GM11168 (cell line): ENCODE data around the gene BIVM.

ENCODE experiments used
- in situ Hi-C: fragments of 300-500 bp; cut with MboI; formaldehyde crosslinking; loops from one replicate; pipeline ENCODE4 v1.12.0; 2022; ENCODE audit warnings: low sequenced_read_pairs; ENCODE audit not compliant: unreplicated experiment

Gene BIVM

GRCh38 chr13:102781591-102781990, 17.3 kb upstream of the BIVM start:
- in situ Hi-C loops: no loop called here

GRCh38 chr13:102784483-102784882, 14.4 kb upstream of the BIVM start:
- in situ Hi-C loops: no loop called here

GRCh38 chr13:102788683-102789082, 10.2 kb upstream of the BIVM start:
- in situ Hi-C loops: no loop called here

GRCh38 chr13:102792396-102792795, 6.5 kb upstream of the BIVM start:
- in situ Hi-C loops: no loop called here

GRCh38 chr13:102793611-102794355, 5.1 kb upstream of the BIVM start:
- in situ Hi-C loops: no loop called here

- in situ Hi-C loops: no loop called here
Observed at GRCh38 chr13:102799426-102800144, 666 bp downstream of the BIVM start.

- in situ Hi-C loops: no loop called here
Observed at GRCh38 chr13:102800145-102801041, 1.5 kb downstream of the BIVM start.

GRCh38 chr13:102805680-102806079, 6.8 kb downstream of the BIVM start:
- in situ Hi-C loops: no loop called here

- in situ Hi-C loops: no loop called here
Observed at GRCh38 chr13:102807699-102808098, 8.8 kb downstream of the BIVM start.

- in situ Hi-C loops: no loop called here
Observed at GRCh38 chr13:102812611-102813287, 13.8 kb downstream of the BIVM start.

- in situ Hi-C loops: no loop called here
Observed at GRCh38 chr13:102814025-102814607, 15.2 kb downstream of the BIVM start.

- in situ Hi-C loops: no loop called here
Observed at GRCh38 chr13:102814793-102815192, 15.9 kb downstream of the BIVM start.

- in situ Hi-C loops: no loop called here
Observed at GRCh38 chr13:102815788-102816187, 16.9 kb downstream of the BIVM start.

- in situ Hi-C loops: no loop called here
Observed at GRCh38 chr13:102816708-102817107, 17.8 kb downstream of the BIVM start.

- in situ Hi-C loops: no loop called here
Observed at GRCh38 chr13:102817241-102817640, 18.3 kb downstream of the BIVM start.

GRCh38 chr13:102817907-102818306, 19.0 kb downstream of the BIVM start:
- in situ Hi-C loops: no loop called here

GRCh38 chr13:102825400-102825799, 26.5 kb downstream of the BIVM start:
- in situ Hi-C loops: no loop called here

- in situ Hi-C loops: no loop called here
Observed at GRCh38 chr13:102825921-102826706, 27.2 kb downstream of the BIVM start.

- in situ Hi-C loops: no loop called here
Observed at GRCh38 chr13:102830646-102831045, 31.7 kb downstream of the BIVM start.
